ENCODE data around the gene SPIB. TPM values are rescaled to one million over a fixed set of nuclear protein-coding genes. Genes with fewer than 3 reads are reported as not detected.
A peak's percentile ranks its signal among the peaks of the same experiment; 100 is the strongest.

The SPIB gene
- total RNA-seq, 2 donors from 2014 or later: 6.9 TPM; not detected in 1

DNA sequence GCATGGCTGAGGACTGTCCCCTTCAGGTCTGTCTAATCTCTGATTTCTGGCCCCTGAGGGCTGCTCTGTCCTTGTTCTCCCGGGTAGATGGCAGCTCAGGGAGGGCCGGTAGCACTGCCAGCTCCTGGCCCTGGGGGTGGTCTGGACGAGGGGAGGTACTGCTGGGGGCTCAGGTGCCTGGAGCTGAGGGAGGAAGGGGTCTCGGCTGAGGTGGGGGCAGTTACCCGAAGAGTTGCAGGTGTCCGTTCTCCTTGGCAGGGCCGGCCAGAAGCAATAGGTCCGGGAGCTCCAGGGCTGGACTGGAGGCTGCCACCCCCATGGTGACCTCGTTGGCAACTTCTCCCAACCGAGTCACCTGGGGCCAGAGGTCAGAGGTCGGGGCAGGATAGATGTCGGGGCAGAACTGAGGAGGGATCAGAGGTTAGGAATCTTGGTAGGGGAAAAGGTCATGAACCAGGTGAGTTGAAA, 56.4 kb downstream of the SPIB start:
- intact Hi-C loops (cut with DNase I): no loop called here
- ATAC-seq: no peak
- TF ChIP-seq POLR2A (IDR thresholded peaks at IDR 0.05): no peak
- TF ChIP-seq, protein P1, sequence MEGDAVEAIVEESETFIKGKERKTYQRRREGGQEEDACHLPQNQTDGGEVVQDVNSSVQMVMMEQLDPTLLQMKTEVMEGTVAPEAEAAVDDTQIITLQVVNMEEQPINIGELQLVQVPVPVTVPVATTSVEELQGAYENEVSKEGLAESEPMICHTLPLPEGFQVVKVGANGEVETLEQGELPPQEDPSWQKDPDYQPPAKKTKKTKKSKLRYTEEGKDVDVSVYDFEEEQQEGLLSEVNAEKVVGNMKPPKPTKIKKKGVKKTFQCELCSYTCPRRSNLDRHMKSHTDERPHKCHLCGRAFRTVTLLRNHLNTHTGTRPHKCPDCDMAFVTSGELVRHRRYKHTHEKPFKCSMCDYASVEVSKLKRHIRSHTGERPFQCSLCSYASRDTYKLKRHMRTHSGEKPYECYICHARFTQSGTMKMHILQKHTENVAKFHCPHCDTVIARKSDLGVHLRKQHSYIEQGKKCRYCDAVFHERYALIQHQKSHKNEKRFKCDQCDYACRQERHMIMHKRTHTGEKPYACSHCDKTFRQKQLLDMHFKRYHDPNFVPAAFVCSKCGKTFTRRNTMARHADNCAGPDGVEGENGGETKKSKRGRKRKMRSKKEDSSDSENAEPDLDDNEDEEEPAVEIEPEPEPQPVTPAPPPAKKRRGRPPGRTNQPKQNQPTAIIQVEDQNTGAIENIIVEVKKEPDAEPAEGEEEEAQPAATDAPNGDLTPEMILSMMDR (IDR thresholded peaks at IDR 0.05): no peak
- H3K4me1 ChIP-seq: peaks cover 21% of the 10 kb centered on the region
- no peak overlapping the region for H3K27ac ChIP-seq
- WGBS, 2 donors: 77 to 78% methylated on average over 9 to 11 of the region's 12 CpGs
- DNase-seq: no peak
- no peaks in the 10 kb centered on the region for H3K9me3 ChIP-seq
- H3K27me3 ChIP-seq: no peaks in the 10 kb centered on the region
- H3K36me3 ChIP-seq (replicated peaks in 1 of 2; ENCODE audit: insufficient read depth in 1 of 2, low read depth in 2 of 2): peaks cover under 1 to 11% of the 10 kb centered on the region in 2 donors
- no peak overlapping the region for H3K4me3 ChIP-seq

DNA sequence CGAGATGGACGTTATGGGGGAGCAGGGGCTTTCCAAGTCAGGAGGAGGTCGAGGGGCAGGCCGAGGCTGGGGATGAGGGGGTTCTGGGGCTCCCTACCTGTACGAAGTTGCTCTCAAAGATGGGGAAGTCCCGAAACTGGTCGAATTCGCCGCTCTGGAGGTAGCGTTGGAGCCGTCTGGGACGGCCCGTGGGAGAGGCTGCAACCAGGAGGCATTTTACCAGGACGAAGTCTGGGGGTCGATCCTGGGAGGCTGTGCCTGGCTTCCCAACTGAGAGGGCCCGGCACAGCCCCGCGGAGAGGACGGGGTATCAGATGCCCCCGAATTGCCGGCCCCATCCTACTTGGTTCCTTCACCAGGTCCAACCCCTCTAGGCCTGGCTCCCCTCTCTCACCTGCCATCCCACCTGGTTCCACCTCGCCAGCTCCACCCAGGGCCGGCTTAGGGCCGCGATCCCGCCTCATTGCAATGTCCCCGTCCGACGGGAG, 57.0 kb downstream of the SPIB start:
- WGBS, 2 donors: 76 to 92% methylated on average over 14 to 29 of the region's 29 CpGs
- Histone ChIP-seq H3K36me3 (replicated peaks in 1 of 2; ENCODE audit: insufficient read depth in 1 of 2, low read depth in 2 of 2) (peaks cover 7 to 15% of the 10 kb centered on the region in 2 donors), H3K4me1 (peaks cover 21% of the 10 kb centered on the region), H3K4me3 (no peak overlapping the region), H3K27ac (peak overlapping the region in 3 of 4 donors; percentile 28 to 90 (median 85)), H3K9me3 (no peaks in the 10 kb centered on the region), H3K27me3 (no peaks in the 10 kb centered on the region)
- TF ChIP-seq POLR2A (IDR thresholded peaks at IDR 0.05): no peak
- TF ChIP-seq, protein P1 (IDR thresholded peaks at IDR 0.05): no peak
- DNase-seq (no peak), ATAC-seq (no peak)
- intact Hi-C loops (cut with DNase I): no loop called here

DNA sequence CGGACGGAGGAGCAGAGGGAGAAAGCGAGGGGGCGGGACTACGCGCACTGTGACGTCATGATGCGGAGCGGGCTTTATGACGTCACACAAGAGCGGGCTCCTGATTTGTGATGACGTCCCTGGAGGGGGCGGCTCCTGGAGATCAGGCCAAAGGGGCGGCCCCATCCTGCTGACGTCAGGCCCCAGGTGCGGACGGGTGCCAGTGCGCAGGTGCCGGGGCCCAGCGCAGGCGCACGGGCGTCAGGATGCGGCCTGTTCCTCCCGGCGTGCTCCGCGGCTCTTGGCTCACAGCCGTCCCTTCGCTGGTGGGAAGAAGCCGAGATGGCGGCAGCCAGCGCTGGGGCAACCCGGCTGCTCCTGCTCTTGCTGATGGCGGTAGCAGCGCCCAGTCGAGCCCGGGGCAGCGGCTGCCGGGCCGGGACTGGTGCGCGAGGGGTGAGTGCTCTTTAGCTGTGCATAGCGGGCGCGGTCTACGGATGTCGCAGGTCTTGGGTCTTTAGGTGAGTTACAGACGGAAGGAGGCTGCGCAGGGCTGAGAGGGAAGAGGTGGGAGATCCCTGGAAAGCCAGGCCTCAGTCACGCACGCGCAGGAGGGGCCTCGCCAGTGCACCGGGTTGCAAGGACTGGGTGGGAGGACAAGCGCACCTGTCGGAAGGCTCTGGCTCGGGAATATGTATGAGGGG, 57.6 kb downstream of the SPIB start, which contains the start of the genes EMC10 and GARIN5A:
EMC10 (plus strand) TSS at position 284 of the 683 bp plus-strand sequence; CDS start at position 322, 38 bp downstream.
GARIN5A (minus strand) TSS at position 625 of the 683 bp plus-strand sequence; CDS start at position 165, 460 bp downstream.
- peak; percentile 56 to 89 (median 87) for TF ChIP-seq POLR2A (IDR thresholded peaks at IDR 0.05)
- TF ChIP-seq, protein P1 (IDR thresholded peaks at IDR 0.05): peak in 4 of 7 experiments; percentile 36 to 39 (median 37)
- ATAC-seq: peak; percentile 96
- peak within 1 kb of the TSS; percentile 67 to 90 (median 78) for H3K27ac ChIP-seq
- H3K36me3 ChIP-seq (replicated peaks in 1 of 2; ENCODE audit: insufficient read depth in 1 of 2, low read depth in 2 of 2): peaks cover 10 to 20% of the 10 kb centered on the region in 2 donors
- WGBS, 2 donors: 1 to 2% methylated on average over 22 to 43 of the region's 58 CpGs
- DNase-seq: peak; percentile 94 to 97 (median 95)
- peak within 1 kb of the TSS; percentile 79 to 92 for H3K4me3 ChIP-seq
- no peaks in the 10 kb centered on the region for H3K27me3 ChIP-seq
- intact Hi-C loops (cut with DNase I): no loop called here
- no peaks in the 10 kb centered on the region for H3K9me3 ChIP-seq
- peaks cover 21% of the 10 kb centered on the region for H3K4me1 ChIP-seq

DNA sequence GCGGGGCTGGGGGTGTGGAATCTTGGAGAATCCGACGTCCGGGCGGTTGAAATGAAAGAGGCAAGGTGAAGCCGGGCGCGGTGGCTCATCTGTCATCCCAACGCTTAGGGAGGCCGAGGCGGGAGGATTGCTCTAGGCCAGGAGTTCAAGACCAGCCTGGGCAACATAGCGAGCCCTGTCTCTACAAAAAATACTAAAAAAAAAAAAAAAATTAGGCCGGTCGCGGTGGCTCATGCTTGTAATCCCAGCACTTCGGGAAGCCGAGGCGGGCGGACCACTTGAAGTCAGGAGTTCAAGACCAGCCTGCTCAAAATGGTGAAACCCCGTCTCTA, 58.1 kb downstream of the SPIB start:
- no peaks in the 10 kb centered on the region for H3K27me3 ChIP-seq
- no peaks in the 10 kb centered on the region for H3K9me3 ChIP-seq
- peaks cover 21% of the 10 kb centered on the region for H3K4me1 ChIP-seq
- TF ChIP-seq, protein P1 (IDR thresholded peaks at IDR 0.05): no peak
- no peak for TF ChIP-seq POLR2A (IDR thresholded peaks at IDR 0.05)
- DNase-seq: no peak
- H3K4me3 ChIP-seq: peak overlapping the region; percentile 79 to 92
- peaks cover 10 to 20% of the 10 kb centered on the region in 2 donors for H3K36me3 ChIP-seq (replicated peaks in 1 of 2; ENCODE audit: insufficient read depth in 1 of 2, low read depth in 2 of 2)
- no peak for ATAC-seq
- 9 to 29% methylated on average over 9 to 20 of the region's 20 CpGs for WGBS, 2 donors
- H3K27ac ChIP-seq: peak overlapping the region; percentile 67 to 90 (median 78)
- intact Hi-C loops (cut with DNase I): no loop called here
